ENCODE results near the gene MYCBP. TPM values are rescaled to one million over a fixed set of nuclear protein-coding genes. Genes with fewer than 3 reads are reported as not detected.
"Not testable (repeated sequence)": the region's sequence is repeated elsewhere in the genome, so short reads cannot be mapped to it uniquely, and the experiment has no call there.

MYCBP gene
- total RNA-seq (8.3 TPM), polyA plus RNA-seq (10 to 100 TPM; 60.0 to 68.6 (median 63.2) TPM)

GRCh38 chr1:38873027-38873969, at the start of gene MYCBP:
MYCBP (minus strand) TSS chr1:38873348; CDS start chr1:38873305, 43 bp downstream.
- H3K9me3 ChIP-seq (ENCODE audit: control insufficient read depth in 2 of 2, low read length in 2 of 2) = no peaks in the 10 kb centered on the region
- peak within 1 kb of the TSS; percentile 93 to 99 (median 95) for H3K4me3 Mint-ChIP-seq
- H3K4me1 ChIP-seq (ENCODE audit: control insufficient read depth, insufficient read depth, low read length, poor library complexity, severe bottlenecking) = peaks cover 19% of the 10 kb centered on the region
- H3K27me3 ChIP-seq (ENCODE audit: control insufficient read depth, insufficient read depth, low read length) = no peaks in the 10 kb centered on the region
- peak; percentile 95 to 98 (median 98) for DNase-seq
- ATAC-seq (ENCODE audit: low read depth in 2 of 2) = peak; percentile 99
- no peaks in the 10 kb centered on the region for H3K36me3 Mint-ChIP-seq
- H3K4me3 ChIP-seq (ENCODE audit: low read depth, low read length) = peak within 1 kb of the TSS; percentile 88
- peaks cover 0 to 3% (median 0%) of the 10 kb centered on the region in 7 donors for H3K9me3 Mint-ChIP-seq
- H3K4me1 Mint-ChIP-seq = peaks cover 15 to 38% (median 24%) of the 10 kb centered on the region in 4 donors
- no peaks in the 10 kb centered on the region for H3K36me3 ChIP-seq (ENCODE audit: control insufficient read depth, insufficient read depth, low read length)
- peak within 1 kb of the TSS; percentile 85 to 97 (median 92) for H3K27ac Mint-ChIP-seq
- peak within 1 kb of the TSS; percentile 73 for H3K27ac ChIP-seq (ENCODE audit: insufficient read depth, low read length, poor library complexity, severe bottlenecking)
- no peaks in the 10 kb centered on the region for H3K27me3 Mint-ChIP-seq

- DNase-seq (no peak), ATAC-seq (ENCODE audit: low read depth in 2 of 2) (no peak)
- H3K4me3 ChIP-seq (ENCODE audit: low read depth, low read length) = no peak overlapping the region
- H3K36me3 ChIP-seq (ENCODE audit: control insufficient read depth, insufficient read depth, low read length) = no peaks in the 10 kb centered on the region
- H3K4me1 Mint-ChIP-seq = peaks cover 0 to 3% (median 0%) of the 10 kb centered on the region in 4 donors
- H3K4me3 Mint-ChIP-seq = no peak overlapping the region
- no peaks in the 10 kb centered on the region for H3K9me3 ChIP-seq (ENCODE audit: control insufficient read depth in 2 of 2, low read length in 2 of 2)
- no peaks in the 10 kb centered on the region for H3K9me3 Mint-ChIP-seq
- H3K36me3 Mint-ChIP-seq = no peaks in the 10 kb centered on the region
- no peak overlapping the region for H3K27ac Mint-ChIP-seq
- H3K27me3 ChIP-seq (ENCODE audit: control insufficient read depth, insufficient read depth, low read length) = no peaks in the 10 kb centered on the region
- no peaks in the 10 kb centered on the region for H3K4me1 ChIP-seq (ENCODE audit: control insufficient read depth, insufficient read depth, low read length, poor library complexity, severe bottlenecking)
- H3K27me3 Mint-ChIP-seq = no peaks in the 10 kb centered on the region
- no peak overlapping the region for H3K27ac ChIP-seq (ENCODE audit: insufficient read depth, low read length, poor library complexity, severe bottlenecking)
Observed at GRCh38 chr1:38919130-38919529, 46.0 kb upstream of the MYCBP start.

- no peaks in the 10 kb centered on the region for H3K27me3 ChIP-seq (ENCODE audit: control insufficient read depth, insufficient read depth, low read length)
- Mint-ChIP-seq H3K4me3 (no peak overlapping the region), H3K9me3 (no peaks in the 10 kb centered on the region), H3K36me3 (no peaks in the 10 kb centered on the region), H3K27me3 (no peaks in the 10 kb centered on the region), H3K4me1 (peaks cover 0 to 3% (median 0%) of the 10 kb centered on the region in 4 donors), H3K27ac (no peak overlapping the region)
- no peaks in the 10 kb centered on the region for H3K4me1 ChIP-seq (ENCODE audit: control insufficient read depth, insufficient read depth, low read length, poor library complexity, severe bottlenecking)
- H3K9me3 ChIP-seq (ENCODE audit: control insufficient read depth in 2 of 2, low read length in 2 of 2) = no peaks in the 10 kb centered on the region
- no peak overlapping the region for H3K27ac ChIP-seq (ENCODE audit: insufficient read depth, low read length, poor library complexity, severe bottlenecking)
- H3K36me3 ChIP-seq (ENCODE audit: control insufficient read depth, insufficient read depth, low read length) = no peaks in the 10 kb centered on the region
- no peak overlapping the region for H3K4me3 ChIP-seq (ENCODE audit: low read depth, low read length)
- no peak for DNase-seq
- no peak for ATAC-seq (ENCODE audit: low read depth in 2 of 2)
Observed at GRCh38 chr1:38918568-38918967, 45.4 kb upstream of the MYCBP start.

- DNase-seq (no peak), ATAC-seq (ENCODE audit: low read depth in 2 of 2) (no peak)
- Histone ChIP-seq H3K4me3 (ENCODE audit: low read depth, low read length) (no peak overlapping the region), H3K9me3 (ENCODE audit: control insufficient read depth in 2 of 2, low read length in 2 of 2) (no peaks in the 10 kb centered on the region), H3K4me1 (ENCODE audit: control insufficient read depth, insufficient read depth, low read length, poor library complexity, severe bottlenecking) (no peaks in the 10 kb centered on the region), H3K27me3 (ENCODE audit: control insufficient read depth, insufficient read depth, low read length) (no peaks in the 10 kb centered on the region), H3K27ac (ENCODE audit: insufficient read depth, low read length, poor library complexity, severe bottlenecking) (no peak overlapping the region), H3K36me3 (ENCODE audit: control insufficient read depth, insufficient read depth, low read length) (no peaks in the 10 kb centered on the region)
- Mint-ChIP-seq H3K27ac (no peak overlapping the region), H3K4me3 (no peak overlapping the region), H3K27me3 (no peaks in the 10 kb centered on the region), H3K9me3 (no peaks in the 10 kb centered on the region), H3K36me3 (no peaks in the 10 kb centered on the region), H3K4me1 (peaks cover 0 to 3% (median 0%) of the 10 kb centered on the region in 4 donors)
Observed at GRCh38 chr1:38917772-38918171, 44.6 kb upstream of the MYCBP start.

- H3K36me3 ChIP-seq (ENCODE audit: control insufficient read depth, insufficient read depth, low read length) = no peaks in the 10 kb centered on the region
- H3K9me3 Mint-ChIP-seq = no peaks in the 10 kb centered on the region
- H3K9me3 ChIP-seq (ENCODE audit: control insufficient read depth in 2 of 2, low read length in 2 of 2) = no peaks in the 10 kb centered on the region
- DNase-seq (no peak), ATAC-seq (ENCODE audit: low read depth in 2 of 2) (no peak)
- H3K4me3 Mint-ChIP-seq = no peak overlapping the region
- no peaks in the 10 kb centered on the region for H3K4me1 ChIP-seq (ENCODE audit: control insufficient read depth, insufficient read depth, low read length, poor library complexity, severe bottlenecking)
- no peak overlapping the region for H3K4me3 ChIP-seq (ENCODE audit: low read depth, low read length)
- H3K27ac Mint-ChIP-seq = no peak overlapping the region
- no peaks in the 10 kb centered on the region for H3K27me3 ChIP-seq (ENCODE audit: control insufficient read depth, insufficient read depth, low read length)
- H3K27me3 Mint-ChIP-seq = no peaks in the 10 kb centered on the region
- H3K27ac ChIP-seq (ENCODE audit: insufficient read depth, low read length, poor library complexity, severe bottlenecking) = no peak overlapping the region
- no peaks in the 10 kb centered on the region for H3K36me3 Mint-ChIP-seq
- peaks cover 0 to 3% (median 0%) of the 10 kb centered on the region in 4 donors for H3K4me1 Mint-ChIP-seq
Observed at GRCh38 chr1:38917337-38917736, 44.2 kb upstream of the MYCBP start.

- ATAC-seq (ENCODE audit: low read depth in 2 of 2) = no peak
- Histone ChIP-seq H3K4me1 (ENCODE audit: control insufficient read depth, insufficient read depth, low read length, poor library complexity, severe bottlenecking) (no peaks in the 10 kb centered on the region), H3K9me3 (ENCODE audit: control insufficient read depth in 2 of 2, low read length in 2 of 2) (no peaks in the 10 kb centered on the region), H3K36me3 (ENCODE audit: control insufficient read depth, insufficient read depth, low read length) (no peaks in the 10 kb centered on the region), H3K27me3 (ENCODE audit: control insufficient read depth, insufficient read depth, low read length) (no peaks in the 10 kb centered on the region), H3K27ac (ENCODE audit: insufficient read depth, low read length, poor library complexity, severe bottlenecking) (no peak overlapping the region), H3K4me3 (ENCODE audit: low read depth, low read length) (no peak overlapping the region)
- no peaks in the 10 kb centered on the region for H3K27me3 Mint-ChIP-seq
- no peak overlapping the region for H3K4me3 Mint-ChIP-seq
- peak overlapping the region in 1 of 3 donors; percentile 26 for H3K27ac Mint-ChIP-seq
- no peaks in the 10 kb centered on the region for H3K9me3 Mint-ChIP-seq
- DNase-seq = no peak
- peaks cover 0 to 3% (median 0%) of the 10 kb centered on the region in 4 donors for H3K4me1 Mint-ChIP-seq
- H3K36me3 Mint-ChIP-seq = no peaks in the 10 kb centered on the region
Observed at GRCh38 chr1:38915352-38915948, 42.3 kb upstream of the MYCBP start.

GRCh38 chr1:38914908-38915307, 41.8 kb upstream of the MYCBP start:
- not testable (repeated sequence) for H3K4me3 ChIP-seq (ENCODE audit: low read depth, low read length); H3K27ac ChIP-seq (ENCODE audit: insufficient read depth, low read length, poor library complexity, severe bottlenecking); H3K9me3 ChIP-seq (ENCODE audit: control insufficient read depth in 2 of 2, low read length in 2 of 2); H3K36me3 Mint-ChIP-seq; H3K9me3 Mint-ChIP-seq; DNase-seq; H3K4me3 Mint-ChIP-seq; H3K4me1 Mint-ChIP-seq; H3K4me1 ChIP-seq (ENCODE audit: control insufficient read depth, insufficient read depth, low read length, poor library complexity, severe bottlenecking); ATAC-seq (ENCODE audit: low read depth in 2 of 2); H3K27ac Mint-ChIP-seq; H3K27me3 Mint-ChIP-seq; H3K27me3 ChIP-seq (ENCODE audit: control insufficient read depth, insufficient read depth, low read length); H3K36me3 ChIP-seq (ENCODE audit: control insufficient read depth, insufficient read depth, low read length)
